KMS-11 (cell line): Measurements from ENCODE around the gene FCGR2B.

ENCODE experiments used
- H2AFZ ChIP-seq: fragments of 200-600 bp; sonication (generic); 2 replicates; pipeline ENCODE4 v1.6.1; 2016; ENCODE audit warnings: antibody characterized with exemption, mixed run types, low read depth
- H3K27ac ChIP-seq: fragments of 200-600 bp; sonication (generic); 2 replicates; pipeline ENCODE4 v1.6.1; 2016; ENCODE audit warnings: mild to moderate bottlenecking, mixed run types
- H3K27me3 ChIP-seq: fragments of 200-600 bp; sonication (generic); 2 replicates; pipeline ENCODE4 v1.6.1; 2017; ENCODE audit warnings: mild to moderate bottlenecking, low read depth, mixed run types, moderate library complexity; ENCODE audit not compliant: insufficient read depth
- H3K36me3 ChIP-seq: fragments of 200-600 bp; sonication (generic); 2 replicates; pipeline ENCODE4 v1.6.1; 2017; ENCODE audit warnings: mild to moderate bottlenecking, mixed run types; ENCODE audit not compliant: insufficient read depth
- H3K4me1 ChIP-seq: fragments of 200-600 bp; sonication (generic); 2 replicates; pipeline ENCODE4 v1.6.1; 2016; ENCODE audit warnings: mild to moderate bottlenecking, low read depth, mixed run types; ENCODE audit not compliant: poor library complexity, severe bottlenecking
- H3K4me2 ChIP-seq: fragments of 200-600 bp; sonication (generic); 2 replicates; pipeline ENCODE4 v1.7.0; 2016; ENCODE audit warnings: mild to moderate bottlenecking, mixed run types
- H3K4me3 ChIP-seq: fragments of 200-600 bp; sonication (generic); IDR thresholded peaks from 2 replicates; pipeline ENCODE4 v1.6.1; 2017; ENCODE audit warnings: low read depth, low read length, mixed read lengths; ENCODE audit not compliant: insufficient read depth
- H3K79me2 ChIP-seq: fragments of 200-600 bp; sonication (generic); 2 replicates; pipeline ENCODE4 v1.6.1; 2016; ENCODE audit warnings: low read depth, mixed run types; ENCODE audit not compliant: insufficient read depth
- H3K9ac ChIP-seq: fragments of 200-600 bp; sonication (generic); 2 replicates; pipeline ENCODE4 v1.6.1; 2016; ENCODE audit warnings: mild to moderate bottlenecking, mixed run types
- H4K20me1 ChIP-seq: fragments of 200-600 bp; sonication (generic); 2 replicates; pipeline ENCODE4 v1.6.1; 2016; ENCODE audit warnings: mild to moderate bottlenecking, mixed run types; ENCODE audit not compliant: insufficient read depth
- TF ChIP-seq, protein P1 (sequence below): fragments of 200-600 bp; sonication (generic); conservative IDR thresholded peaks from 2 replicates; pipeline ENCODE4 v1.6.1; 2017; ENCODE audit warnings: low read depth, mild to moderate bottlenecking, antibody characterized with exemption, low read length, moderate library complexity, mixed read lengths

The FCGR2B gene

DNA sequence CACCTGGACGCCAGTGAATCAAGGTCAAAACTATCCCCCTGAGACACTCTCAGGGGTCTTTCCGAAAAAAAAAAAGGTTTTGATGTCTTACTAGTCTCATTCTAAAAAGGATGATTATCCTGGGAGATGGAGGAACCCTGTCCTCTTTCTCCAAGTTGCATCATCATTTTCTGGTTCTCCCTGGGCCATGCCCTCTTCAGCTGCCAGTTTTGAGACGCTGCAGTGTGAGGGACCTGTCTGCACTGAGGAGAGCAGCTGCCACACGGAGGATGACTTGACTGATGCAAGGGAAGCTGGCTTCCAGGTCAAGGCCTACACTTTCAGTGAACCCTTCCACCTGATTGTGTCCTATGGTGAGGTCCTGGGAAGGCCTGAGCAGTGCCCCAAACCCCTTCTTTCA lies 47.6 kb downstream of the FCGR2B start:
- Histone ChIP-seq H3K4me2 (no peak overlapping the region), H4K20me1 (no peaks in the 10 kb centered on the region), H3K36me3 (no peaks in the 10 kb centered on the region), H3K9ac (no peak overlapping the region), H3K4me3 (no peak overlapping the region), H2AFZ (no peak overlapping the region), H3K4me1 (peaks cover 13% of the 10 kb centered on the region), H3K79me2 (no peaks in the 10 kb centered on the region), H3K27ac (no peak overlapping the region), H3K27me3 (no peaks in the 10 kb centered on the region)
- TF ChIP-seq, protein P1, sequence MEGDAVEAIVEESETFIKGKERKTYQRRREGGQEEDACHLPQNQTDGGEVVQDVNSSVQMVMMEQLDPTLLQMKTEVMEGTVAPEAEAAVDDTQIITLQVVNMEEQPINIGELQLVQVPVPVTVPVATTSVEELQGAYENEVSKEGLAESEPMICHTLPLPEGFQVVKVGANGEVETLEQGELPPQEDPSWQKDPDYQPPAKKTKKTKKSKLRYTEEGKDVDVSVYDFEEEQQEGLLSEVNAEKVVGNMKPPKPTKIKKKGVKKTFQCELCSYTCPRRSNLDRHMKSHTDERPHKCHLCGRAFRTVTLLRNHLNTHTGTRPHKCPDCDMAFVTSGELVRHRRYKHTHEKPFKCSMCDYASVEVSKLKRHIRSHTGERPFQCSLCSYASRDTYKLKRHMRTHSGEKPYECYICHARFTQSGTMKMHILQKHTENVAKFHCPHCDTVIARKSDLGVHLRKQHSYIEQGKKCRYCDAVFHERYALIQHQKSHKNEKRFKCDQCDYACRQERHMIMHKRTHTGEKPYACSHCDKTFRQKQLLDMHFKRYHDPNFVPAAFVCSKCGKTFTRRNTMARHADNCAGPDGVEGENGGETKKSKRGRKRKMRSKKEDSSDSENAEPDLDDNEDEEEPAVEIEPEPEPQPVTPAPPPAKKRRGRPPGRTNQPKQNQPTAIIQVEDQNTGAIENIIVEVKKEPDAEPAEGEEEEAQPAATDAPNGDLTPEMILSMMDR: no peak

DNA sequence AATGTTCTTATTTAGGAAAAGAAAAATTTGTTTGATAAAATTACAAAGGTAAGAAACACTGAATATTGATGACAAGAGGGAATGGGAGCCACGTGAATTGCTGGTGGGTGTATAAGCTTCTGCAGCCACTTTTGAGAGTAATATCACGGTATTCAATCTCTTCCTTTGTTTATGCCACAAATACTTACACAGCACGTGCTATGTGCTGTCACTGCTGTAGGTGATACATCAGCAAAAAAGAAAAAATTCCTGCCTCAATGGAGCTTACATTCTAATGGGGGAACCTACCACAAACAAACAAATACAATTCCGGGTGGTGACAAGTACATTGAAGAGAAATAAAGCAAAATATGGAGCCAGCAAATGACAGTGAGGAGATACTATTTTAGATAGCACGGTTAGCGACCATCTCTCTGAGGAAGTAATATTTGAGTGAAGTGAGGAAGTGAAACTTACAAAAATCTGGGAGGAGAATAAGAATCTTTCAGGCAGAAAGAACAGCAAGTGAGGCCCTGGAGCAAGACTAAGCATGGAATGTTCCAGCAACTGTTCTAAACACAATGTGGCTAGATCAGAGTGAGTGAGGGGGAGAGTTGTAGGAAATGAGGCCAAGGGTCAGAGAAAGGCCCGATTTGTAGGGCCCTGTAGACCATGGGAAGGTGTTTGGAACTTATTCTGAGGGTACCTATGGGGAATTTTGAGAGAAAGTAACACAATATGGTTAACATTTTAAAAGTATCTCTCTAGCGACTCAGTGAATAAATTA lies 55.8 kb downstream of the FCGR2B start:
- H3K4me3 ChIP-seq: no peak overlapping the region
- H3K9ac ChIP-seq: no peak overlapping the region
- H3K27me3 ChIP-seq: no peaks in the 10 kb centered on the region
- TF ChIP-seq, protein P1: no peak
- H3K79me2 ChIP-seq: no peaks in the 10 kb centered on the region
- no peak overlapping the region for H3K4me2 ChIP-seq
- H3K27ac ChIP-seq: no peak overlapping the region
- H3K36me3 ChIP-seq: no peaks in the 10 kb centered on the region
- H2AFZ ChIP-seq: no peak overlapping the region
- H3K4me1 ChIP-seq: no peaks in the 10 kb centered on the region
- H4K20me1 ChIP-seq: no peaks in the 10 kb centered on the region

DNA sequence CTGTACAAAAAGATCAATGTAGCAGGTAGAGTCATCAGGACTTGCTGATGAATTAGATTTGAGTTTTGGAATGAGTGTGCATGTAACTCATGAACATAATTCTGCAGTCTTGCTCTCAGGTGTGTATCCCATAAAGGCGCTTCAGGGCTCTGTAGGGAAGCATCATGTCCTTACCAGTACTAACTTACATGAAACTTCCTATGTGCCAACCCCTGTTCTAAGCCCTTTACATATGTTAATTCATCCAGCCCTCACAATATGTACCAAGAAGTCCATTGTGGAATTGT lies 56.3 kb downstream of the FCGR2B start:
- no peaks in the 10 kb centered on the region for H4K20me1 ChIP-seq
- no peak overlapping the region for H2AFZ ChIP-seq
- no peaks in the 10 kb centered on the region for H3K27me3 ChIP-seq
- no peaks in the 10 kb centered on the region for H3K36me3 ChIP-seq
- TF ChIP-seq, protein P1: no peak
- no peaks in the 10 kb centered on the region for H3K79me2 ChIP-seq
- no peaks in the 10 kb centered on the region for H3K4me1 ChIP-seq
- no peak overlapping the region for H3K27ac ChIP-seq
- no peak overlapping the region for H3K4me3 ChIP-seq
- H3K4me2 ChIP-seq: no peak overlapping the region
- H3K9ac ChIP-seq: no peak overlapping the region

DNA sequence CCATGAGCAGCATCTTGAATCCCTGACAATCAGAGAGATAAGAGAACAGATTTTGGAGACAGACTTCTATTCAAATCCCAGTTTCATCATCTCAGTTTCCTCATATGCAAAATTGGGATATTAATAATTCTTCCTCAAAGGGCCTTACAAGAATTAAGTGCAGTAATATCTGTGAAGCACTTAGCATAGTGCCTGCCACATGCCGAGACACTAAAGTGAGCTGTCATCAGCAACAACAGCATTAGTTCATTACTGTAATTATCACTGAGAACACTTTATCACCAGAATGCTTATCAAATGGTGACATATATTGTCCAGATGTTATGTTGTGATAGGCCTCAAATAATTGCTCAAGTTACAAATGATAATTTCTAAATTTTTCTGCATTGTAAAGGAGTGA lies 57.5 kb downstream of the FCGR2B start:
- H3K27ac ChIP-seq: no peak overlapping the region
- no peak overlapping the region for H3K9ac ChIP-seq
- H2AFZ ChIP-seq: no peak overlapping the region
- peaks cover 9% of the 10 kb centered on the region for H3K4me1 ChIP-seq
- H4K20me1 ChIP-seq: no peaks in the 10 kb centered on the region
- H3K27me3 ChIP-seq: no peaks in the 10 kb centered on the region
- H3K4me3 ChIP-seq: no peak overlapping the region
- no peaks in the 10 kb centered on the region for H3K79me2 ChIP-seq
- H3K36me3 ChIP-seq: no peaks in the 10 kb centered on the region
- TF ChIP-seq, protein P1: no peak
- H3K4me2 ChIP-seq: no peak overlapping the region
